HepG2 (cell line): ENCODE data around the gene VAMP5. TPM values are rescaled to one million over a fixed set of nuclear protein-coding genes. Genes with fewer than 3 reads are reported as not detected.

Source experiments
- AGO2 ChIP-seq: fragments of 200-400 bp; formaldehyde crosslinking; optimal IDR thresholded peaks from 2 replicates; pipeline ENCODE3; 2017; ENCODE audit warnings: mild to moderate bottlenecking, low read depth, low read length, moderate library complexity
- ATF1 ChIP-seq: IDR thresholded peaks from 2 replicates; pipeline ENCODE4 v1.6.1; 2016; ENCODE audit warnings: mild to moderate bottlenecking, control low read depth
- CHD4 ChIP-seq: fragments of 200-600 bp; sonication (generic); IDR thresholded peaks from 2 replicates; pipeline ENCODE4 v1.7.0; 2017; ENCODE audit warnings: mild to moderate bottlenecking, low read length, borderline replicate concordance
- MAX ChIP-seq: IDR thresholded peaks from 2 replicates; pipeline ENCODE4 v1.6.1; 2012; ENCODE audit warnings: inconsistent platforms
- NFAT5 ChIP-seq: sonication (generic); formaldehyde crosslinking; IDR thresholded peaks from 2 replicates; pipeline ENCODE4 v1.4.0; 2020; ENCODE audit warnings: missing genetic modification reagents
- NR2F6 ChIP-seq, 2 experiments: IDR thresholded peaks; 2 replicates each; pipeline ENCODE4 v1.6.1; 2016; ENCODE audit warnings: antibody characterized with exemption in 1 of 2, mild to moderate bottlenecking in 1 of 2
- SIX1 ChIP-seq: sonication (generic); formaldehyde crosslinking; IDR thresholded peaks from 2 replicates; pipeline ENCODE4 v1.4.0; 2020; ENCODE audit warnings: missing genetic modification reagents, borderline replicate concordance
- ZNF143 ChIP-seq: sonication (generic); formaldehyde crosslinking; IDR thresholded peaks from 2 replicates; pipeline ENCODE4 v1.4.0; 2020; ENCODE audit warnings: missing genetic modification reagents
- ZNF256 ChIP-seq: sonication (generic); formaldehyde crosslinking; conservative IDR thresholded peaks from 2 replicates; pipeline ENCODE4 v1.4.0; 2020; ENCODE audit warnings: missing genetic modification reagents
- ZNF331 ChIP-seq: sonication (generic); formaldehyde crosslinking; IDR thresholded peaks from 2 replicates; pipeline ENCODE4 v1.4.0; 2020; ENCODE audit warnings: missing genetic modification reagents
- ZNF441 ChIP-seq: sonication (generic); formaldehyde crosslinking; IDR thresholded peaks from 2 replicates; pipeline ENCODE4 v1.7.0; 2021; ENCODE audit warnings: missing genetic modification reagents, borderline replicate concordance
- ZNF558 ChIP-seq: sonication (generic); formaldehyde crosslinking; IDR thresholded peaks from 2 replicates; pipeline ENCODE4 v1.9.0; 2022; ENCODE audit warnings: mild to moderate bottlenecking, missing genetic modification reagents, borderline replicate concordance
- polyA plus RNA-seq, 8 experiments: library from polyadenylated mRNA; depleted of rRNA in 3 of 8; stranded (reverse) in 7 of 8; unstranded in 1 of 8; fragments of >200 nt; fragmentation: Illumina TruSeq in 4 of 8; extraction: Trizol in 4 of 8; gene quantifications; 2 replicates each; pipeline versions ENCODE4 v1.2.1 to v1.2.3, GENCODE V29; 2011 to 2016; ENCODE audit warnings: low read depth in 4 of 8, missing spikeins in 1 of 8, mixed read lengths in 1 of 8; ENCODE audit not compliant: insufficient read depth in 1 of 8
- total RNA-seq, 5 experiments: library from RNA; depleted of rRNA; stranded (reverse); fragments of >200 nt; fragmentation: Illumina TruSeq; extraction: Trizol; gene quantifications; 2 replicates each; pipeline ENCODE4 v1.2.3, GENCODE V29; 2016; ENCODE audit warnings: low read depth in 1 of 5
- TF ChIP-seq, protein P1 (sequence below): sonication (generic); formaldehyde crosslinking; IDR thresholded peaks from 2 replicates; pipeline ENCODE4 v1.5.0; 2020; ENCODE audit warnings: missing genetic modification reagents, mild to moderate bottlenecking, borderline replicate concordance
- TF ChIP-seq, protein P2 (sequence below): sonication (generic); formaldehyde crosslinking; IDR thresholded peaks from 2 replicates; pipeline ENCODE4 v1.8.0; 2022; ENCODE audit warnings: mild to moderate bottlenecking, missing genetic modification reagents; ENCODE audit not compliant: insufficient replicate concordance
- TF ChIP-seq, protein P3 (sequence below): sonication (generic); formaldehyde crosslinking; IDR thresholded peaks from 2 replicates; pipeline ENCODE4 v1.8.1; 2023; ENCODE audit warnings: mild to moderate bottlenecking, inconsistent platforms, moderate library complexity, missing genetic modification reagents, borderline replicate concordance
- TF ChIP-seq, protein P4 (sequence below): sonication (generic); formaldehyde crosslinking; conservative IDR thresholded peaks from 2 replicates; pipeline ENCODE4 v1.8.0; 2022; ENCODE audit warnings: mild to moderate bottlenecking, moderate library complexity, missing genetic modification reagents

VAMP5 gene
- total and polyA plus RNA-seq, 2 of the 13 experiments (the other 11 are each of a cell fraction or from before 2014, with no cell fraction given) = 7.2 to 56.7 TPM

DNA sequence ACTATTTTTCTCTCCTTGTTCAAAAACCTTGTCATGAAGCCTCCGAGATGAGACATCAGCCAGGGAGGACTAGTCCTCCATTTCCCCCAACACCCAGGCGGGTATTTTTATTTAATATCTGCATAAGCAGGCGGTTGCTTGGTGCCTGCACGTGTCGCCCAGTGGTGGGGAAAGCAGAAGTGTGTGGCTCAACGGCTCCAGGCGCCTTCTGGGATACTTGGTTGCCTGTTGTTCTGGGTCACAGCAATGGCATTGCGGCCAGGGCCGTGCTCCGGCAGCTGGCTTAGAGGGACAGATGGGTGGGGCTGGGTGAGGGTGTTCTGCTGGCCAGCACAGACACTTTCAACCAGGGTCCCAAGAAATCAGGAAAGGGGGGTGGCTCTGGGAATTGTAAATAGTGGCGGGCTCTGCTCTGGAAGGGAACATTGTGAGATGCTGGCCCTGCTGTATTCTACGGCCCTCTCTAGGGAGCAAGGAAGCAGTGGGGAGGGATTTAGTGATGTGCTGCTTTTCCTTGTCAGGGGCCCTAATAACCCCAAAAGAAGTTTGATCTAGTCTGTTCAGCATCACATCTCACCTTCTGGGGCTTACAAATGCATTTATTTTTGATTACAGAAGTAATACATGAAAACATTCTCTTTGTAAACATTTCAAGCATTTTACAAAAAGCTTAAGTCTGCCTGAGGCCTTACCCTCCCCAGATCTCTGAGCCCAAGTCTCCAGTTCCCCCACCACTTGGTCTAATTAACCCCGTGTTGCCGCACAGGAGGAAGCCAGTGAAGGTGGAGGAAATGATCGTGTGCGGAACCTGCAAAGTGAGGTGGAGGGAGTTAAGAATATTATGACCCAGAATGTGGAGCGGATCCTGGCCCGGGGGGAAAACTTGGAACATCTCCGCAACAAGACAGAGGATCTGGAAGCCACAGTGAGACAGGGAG lies 5.7 kb upstream of the VAMP5 start (continued):
- TF ChIP-seq, protein P1, sequence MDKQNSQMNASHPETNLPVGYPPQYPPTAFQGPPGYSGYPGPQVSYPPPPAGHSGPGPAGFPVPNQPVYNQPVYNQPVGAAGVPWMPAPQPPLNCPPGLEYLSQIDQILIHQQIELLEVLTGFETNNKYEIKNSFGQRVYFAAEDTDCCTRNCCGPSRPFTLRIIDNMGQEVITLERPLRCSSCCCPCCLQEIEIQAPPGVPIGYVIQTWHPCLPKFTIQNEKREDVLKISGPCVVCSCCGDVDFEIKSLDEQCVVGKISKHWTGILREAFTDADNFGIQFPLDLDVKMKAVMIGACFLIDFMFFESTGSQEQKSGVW (CRISPR knock-in tag) = no peak
- TF ChIP-seq ZNF143 (peak; percentile 38; the same call in 1 of the 2 replicates), ZNF331 (CRISPR knock-in tag) (no peak), ZNF256 (no peak), AGO2 (no peak), NR2F6 (IDR thresholded peaks at IDR 0.05) (0 out of 2 replicates have a peak, but pooled peaks have one; percentile 45), NR2F6 (CRISPR knock-in tag; IDR thresholded peaks at IDR 0.05) (no peak), MAX (peak; percentile 73; the same call in 1 of the 2 replicates), NFAT5 (CRISPR knock-in tag) (no peak), ZNF441 (CRISPR knock-in tag) (peak; percentile 59; the same call in 1 of the 2 replicates), ATF1 (CRISPR knock-in tag) (no peak), CHD4 (no peak), ZNF558 (0 out of 2 replicates have a peak, but pooled peaks have one; percentile 21), SIX1 (CRISPR knock-in tag) (no peak)
- TF ChIP-seq, protein P2, sequence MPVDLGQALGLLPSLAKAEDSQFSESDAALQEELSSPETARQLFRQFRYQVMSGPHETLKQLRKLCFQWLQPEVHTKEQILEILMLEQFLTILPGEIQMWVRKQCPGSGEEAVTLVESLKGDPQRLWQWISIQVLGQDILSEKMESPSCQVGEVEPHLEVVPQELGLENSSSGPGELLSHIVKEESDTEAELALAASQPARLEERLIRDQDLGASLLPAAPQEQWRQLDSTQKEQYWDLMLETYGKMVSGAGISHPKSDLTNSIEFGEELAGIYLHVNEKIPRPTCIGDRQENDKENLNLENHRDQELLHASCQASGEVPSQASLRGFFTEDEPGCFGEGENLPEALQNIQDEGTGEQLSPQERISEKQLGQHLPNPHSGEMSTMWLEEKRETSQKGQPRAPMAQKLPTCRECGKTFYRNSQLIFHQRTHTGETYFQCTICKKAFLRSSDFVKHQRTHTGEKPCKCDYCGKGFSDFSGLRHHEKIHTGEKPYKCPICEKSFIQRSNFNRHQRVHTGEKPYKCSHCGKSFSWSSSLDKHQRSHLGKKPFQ (CRISPR knock-in tag) = no peak
- TF ChIP-seq, protein P3, sequence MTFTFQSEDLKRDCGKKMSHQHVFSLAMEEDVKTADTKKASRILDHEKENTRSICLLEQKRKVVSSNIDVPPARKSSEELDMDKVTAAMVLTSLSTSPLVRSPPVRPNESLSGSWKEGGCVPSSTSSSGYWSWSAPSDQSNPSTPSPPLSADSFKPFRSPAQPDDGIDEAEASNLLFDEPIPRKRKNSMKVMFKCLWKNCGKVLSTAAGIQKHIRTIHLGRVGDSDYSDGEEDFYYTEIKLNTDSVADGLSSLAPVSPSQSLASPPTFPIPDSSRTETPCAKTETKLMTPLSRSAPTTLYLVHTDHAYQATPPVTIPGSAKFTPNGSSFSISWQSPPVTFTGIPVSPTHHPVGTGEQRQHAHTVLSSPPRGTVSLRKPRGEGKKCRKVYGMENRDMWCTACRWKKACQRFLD (CRISPR knock-in tag) = 0 out of 2 replicates have a peak, but pooled peaks have one; percentile 51
- TF ChIP-seq, protein P4, sequence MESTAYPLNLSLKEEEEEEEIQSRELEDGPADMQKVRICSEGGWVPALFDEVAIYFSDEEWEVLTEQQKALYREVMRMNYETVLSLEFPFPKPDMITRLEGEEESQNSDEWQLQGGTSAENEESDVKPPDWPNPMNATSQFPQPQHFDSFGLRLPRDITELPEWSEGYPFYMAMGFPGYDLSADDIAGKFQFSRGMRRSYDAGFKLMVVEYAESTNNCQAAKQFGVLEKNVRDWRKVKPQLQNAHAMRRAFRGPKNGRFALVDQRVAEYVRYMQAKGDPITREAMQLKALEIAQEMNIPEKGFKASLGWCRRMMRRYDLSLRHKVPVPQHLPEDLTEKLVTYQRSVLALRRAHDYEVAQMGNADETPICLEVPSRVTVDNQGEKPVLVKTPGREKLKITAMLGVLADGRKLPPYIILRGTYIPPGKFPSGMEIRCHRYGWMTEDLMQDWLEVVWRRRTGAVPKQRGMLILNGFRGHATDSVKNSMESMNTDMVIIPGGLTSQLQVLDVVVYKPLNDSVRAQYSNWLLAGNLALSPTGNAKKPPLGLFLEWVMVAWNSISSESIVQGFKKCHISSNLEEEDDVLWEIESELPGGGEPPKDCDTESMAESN = no peak
